ENCODE measurements around the gene FLNC. TPM values are rescaled to one million over a fixed set of nuclear protein-coding genes. Genes with fewer than 3 reads are reported as not detected.

The FLNC gene
- total and polyA plus RNA-seq, 9 of the 15 experiments (the other 6 are each of a cell fraction or from before 2014, with no cell fraction given) = 0.90 to 155 (median 28.8) TPM

- TF ChIP-seq ZBTB26 (CRISPR knock-in tag; IDR thresholded peaks at IDR 0.05) (peak; percentile 72; the same call in 1 of the 2 replicates), HOMEZ (CRISPR knock-in tag; IDR thresholded peaks at IDR 0.05) (no peak), ZBTB40 (IDR thresholded peaks at IDR 0.05) (peak; percentile 68), ZBTB40 (CRISPR knock-in tag; IDR thresholded peaks at IDR 0.05) (no peak), ZNF124 (CRISPR knock-in tag; IDR thresholded peaks at IDR 0.05) (no peak), ZFP1 (CRISPR knock-in tag; IDR thresholded peaks at IDR 0.05) (no peak), MLX (CRISPR knock-in tag; conservative IDR thresholded peaks at IDR 0.05) (peak; percentile 52 to 66; a peak in 1 of 4 replicates), RBM34 (IDR thresholded peaks at IDR 0.05; ENCODE audit: borderline replicate concordance, insufficient read depth, low read length) (no peak), RBM15 (IDR thresholded peaks at IDR 0.05; ENCODE audit: insufficient read depth, low read length) (no peak), U2AF2 (optimal IDR thresholded peaks at IDR 0.05; ENCODE audit: low read depth, low read length) (no peak), ESRRB (CRISPR knock-in tag; IDR thresholded peaks at IDR 0.05; ENCODE audit: borderline replicate concordance) (0 out of 2 replicates have a peak, but pooled peaks have one; percentile 58), RBM39 (optimal IDR thresholded peaks at IDR 0.05; ENCODE audit: low read depth, low read length) (no peak), GTF2E2 (tag; IDR thresholded peaks at IDR 0.05) (no peak), ZNF717 (CRISPR knock-in tag; IDR thresholded peaks at IDR 0.05) (no peak), THRAP3 (IDR thresholded peaks at IDR 0.05; ENCODE audit: borderline replicate concordance) (peak; percentile 11; the same call in 1 of the 2 replicates)
Measured at GRCh38 chr7:128861957-128862570, 31.9 kb downstream of the FLNC start (continued).
